B cell (primary cell): ENCODE data around the gene CENPQ. TPM values are rescaled to one million over a fixed set of nuclear protein-coding genes. Genes with fewer than 3 reads are reported as not detected.

Experiments
- ATAC-seq: fragments of 200-7000 bp; cut with Tn5 transposase; one replicate; pipeline ENCODE4 v1.10.0; 2021; ENCODE audit warnings: low read depth, mild to moderate bottlenecking, moderate number of reproducible peaks, moderate library complexity
- CTCF ChIA-PET: fragments of 350-600 bp; sonication (Branson Sonifier 250); formaldehyde crosslinking; loops from one replicate; lab custom pipeline; 2021; ENCODE audit warnings: antibody characterized with exemption, inconsistent platforms; lab: Charles Lee
- POLR2A ChIA-PET: fragments of 350-600 bp; sonication (Branson Sonifier 250); formaldehyde crosslinking; loops from one replicate; lab custom pipeline; 2021; ENCODE audit warnings: antibody characterized with exemption; lab: Charles Lee
- DNase-seq: peaks from one replicate; pipeline ENCODE4 v3.0.0; 2013
- H2AFZ ChIP-seq: 2 replicates; pipeline ENCODE4 v1.6.1; 2012; ENCODE audit warnings: mild to moderate bottlenecking, low read depth, low read length; ENCODE audit not compliant: insufficient read depth, poor library complexity, severe bottlenecking
- H3K27ac ChIP-seq, 2 donors: 1 replicate in 1 of 2; 2 replicates in 1 of 2; pipeline ENCODE4 v1.5.1; 2012 to 2013; ENCODE audit warnings: low read length in 2 of 2, mild to moderate bottlenecking in 2 of 2, moderate library complexity in 1 of 2
- H3K27me3 ChIP-seq, 4 experiments: fragments of 200-600 bp in 1 of 4; sonication (generic) in 1 of 4; replicated peaks in 1 of 4; 1 replicate in 2 of 4; 2 replicates in 2 of 4; pipeline versions ENCODE4 v1.6.1 to v1.7.0; 2013 to 2016; ENCODE audit warnings: low read length in 3 of 4, mild to moderate bottlenecking in 2 of 4, mixed read lengths in 1 of 4, moderate library complexity in 1 of 4; ENCODE audit not compliant: insufficient read depth in 4 of 4, control insufficient read depth in 3 of 4; ENCODE audit errors: control extremely low read depth in 1 of 4
- H3K36me3 ChIP-seq, 2 experiments: replicated peaks in 1 of 2; 1 replicate in 1 of 2; 2 replicates in 1 of 2; pipeline versions ENCODE4 v1.6.1 to v1.7.1; 2013; ENCODE audit warnings: low read length in 1 of 2; ENCODE audit not compliant: insufficient read depth in 2 of 2, control insufficient read depth in 1 of 2; ENCODE audit errors: control extremely low read depth in 1 of 2, extremely low read depth in 1 of 2
- H3K4me1 ChIP-seq, 2 donors: fragments of 200-600 bp in 1 of 2; sonication (generic) in 1 of 2; 1 replicate in 1 of 2; 2 replicates in 1 of 2; pipeline versions ENCODE4 v1.5.1 to v1.6.1; 2013 to 2017; ENCODE audit warnings: low read length in 2 of 2; ENCODE audit not compliant: control insufficient read depth in 2 of 2, insufficient read depth in 2 of 2
- H3K4me2 ChIP-seq: replicated peaks from 2 replicates; pipeline ENCODE3; 2012; ENCODE audit warnings: mild to moderate bottlenecking, low read depth, low read length; ENCODE audit not compliant: poor library complexity, severe bottlenecking
- H3K4me3 ChIP-seq, 5 experiments: fragments of 200-600 bp in 1 of 5; sonication (generic) in 1 of 5; 1 replicate in 3 of 5; 2 replicates in 2 of 5; pipeline versions ENCODE4 v1.5.1 to v1.7.0; 2011 to 2016; ENCODE audit warnings: low read length in 4 of 5, mild to moderate bottlenecking in 4 of 5, low read depth in 2 of 5, control low read depth in 1 of 5, moderate library complexity in 1 of 5; ENCODE audit not compliant: insufficient read depth in 1 of 5; ENCODE audit errors: control extremely low read depth in 1 of 5, extremely low read depth in 1 of 5
- H3K79me2 ChIP-seq: fragments of 200-600 bp; sonication (generic); one replicate; pipeline ENCODE4 v1.6.0; 2016; ENCODE audit warnings: low read length; ENCODE audit not compliant: control insufficient read depth, insufficient read depth
- H3K9ac ChIP-seq: fragments of 200-600 bp; sonication (generic); 2 replicates; pipeline ENCODE4 v1.6.1; 2017; ENCODE audit warnings: mild to moderate bottlenecking, low read length, moderate library complexity
- H3K9me3 ChIP-seq, 3 donors: one replicate each; pipeline versions ENCODE4 v1.6.1 to v1.7.1; 2013; ENCODE audit warnings: low read length in 2 of 3; ENCODE audit not compliant: control insufficient read depth in 2 of 3, insufficient read depth in 1 of 3; ENCODE audit errors: control extremely low read depth in 1 of 3
- H4K20me1 ChIP-seq: 2 replicates; pipeline ENCODE4 v1.6.0; 2012; ENCODE audit warnings: mild to moderate bottlenecking, low read length; ENCODE audit not compliant: insufficient read depth, control insufficient read depth, poor library complexity, severe bottlenecking
- H3K27ac Mint-ChIP-seq: one replicate; pipeline ENCODE4 v1.8.0; 2021; ENCODE audit warnings: mixed read lengths
- H3K27me3 Mint-ChIP-seq: one replicate; pipeline ENCODE4 v1.8.0; 2021; ENCODE audit warnings: mixed read lengths
- H3K4me1 Mint-ChIP-seq: one replicate; pipeline ENCODE4 v1.8.0; 2021; ENCODE audit warnings: mixed read lengths
- H3K4me3 Mint-ChIP-seq: one replicate; pipeline ENCODE4 v1.8.0; 2021; ENCODE audit warnings: mixed read lengths
- H3K9me3 Mint-ChIP-seq: one replicate; pipeline ENCODE4 v1.8.0; 2022; ENCODE audit warnings: mixed read lengths; ENCODE audit not compliant: insufficient read depth
- EZH2 ChIP-seq: IDR thresholded peaks from 2 replicates; pipeline ENCODE4 v1.6.1; 2012; ENCODE audit warnings: borderline replicate concordance, low read depth, mild to moderate bottlenecking, moderate library complexity, low read length; ENCODE audit not compliant: insufficient read depth, poor library complexity, severe bottlenecking
- WGBS: methylation state at CpG from one replicate; pipeline ENCODE4 v1.1.5; 2013; ENCODE audit warnings: missing lambda C conversion rate; ENCODE audit not compliant: insufficient coverage; 5-methylcytosine and 5-hydroxymethylcytosine counted together
- intact Hi-C: fragments of 100-400 bp; cut with micrococcal nuclease; formaldehyde crosslinking; loops from one replicate; pipeline ENCODE4 v1.10.0; 2022
- polyA plus RNA-seq: library from polyadenylated mRNA; depleted of rRNA; stranded (reverse); fragments of >200 nt; gene quantifications from 2 replicates; pipeline ENCODE4 v1.2.3, GENCODE V29; 2012
- total RNA-seq, 2 donors: library from RNA; stranded (reverse); fragments of 120-200 nt in 1 of 2; gene quantifications; 1 replicate in 1 of 2; 2 replicates in 1 of 2; pipeline versions ENCODE4 v1.2.3 to v1.2.4, GENCODE V29; 2013 to 2022
- TF ChIP-seq, protein P1 (sequence below): fragments of 200-600 bp; IDR thresholded peaks from one replicate; pipeline ENCODE4 v1.8.0; 2022; ENCODE audit warnings: antibody characterized with exemption, mild to moderate bottlenecking

Gene CENPQ
- total and polyA plus RNA-seq, 2 donors (not counting 1 experiment from before 2014, with no cell fraction given), result 3.3 to 6.6 TPM

DNA sequence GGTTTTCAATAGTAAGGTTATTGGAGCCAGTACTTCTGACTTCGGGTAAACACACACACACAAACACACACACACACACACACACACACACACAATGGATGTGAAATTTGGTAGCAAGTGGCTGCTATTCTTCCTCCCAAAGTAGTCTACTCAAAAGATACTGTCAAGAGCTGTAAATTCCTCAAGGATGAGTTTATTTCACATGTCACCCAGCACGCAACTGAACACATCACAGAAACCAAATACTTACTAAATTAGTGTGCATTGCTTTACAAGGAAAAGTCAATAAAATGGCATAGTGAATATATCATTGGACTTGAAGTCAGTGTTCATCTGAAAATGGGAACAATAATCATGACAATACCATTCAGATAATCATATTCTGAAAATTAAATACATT is 33.0 kb upstream of the CENPQ start:
- Histone ChIP-seq H3K9ac (no peak overlapping the region), H3K27ac (no peak overlapping the region), H3K79me2 (no peaks in the 10 kb centered on the region), H2AFZ (no peak overlapping the region), H3K4me1 (no peaks in the 10 kb centered on the region), H3K4me2 (no peak overlapping the region), H3K9me3 (no peaks in the 10 kb centered on the region), H3K4me3 (no peak overlapping the region), H4K20me1 (no peaks in the 10 kb centered on the region), H3K27me3 (no peaks in the 10 kb centered on the region), H3K36me3 (peaks cover 22 to 23% of the 10 kb centered on the region in 2 experiments)
- intact Hi-C loops, result no loop called here
- Mint-ChIP-seq H3K4me1 (no peaks in the 10 kb centered on the region), H3K4me3 (no peak overlapping the region), H3K27me3 (no peaks in the 10 kb centered on the region), H3K9me3 (no peaks in the 10 kb centered on the region), H3K27ac (no peak overlapping the region)
- ChIA-PET CTCF (no interaction called here), POLR2A (no interaction called here)
- ATAC-seq (no peak), DNase-seq (no peak)
- TF ChIP-seq EZH2, result no peak
- TF ChIP-seq, protein P1, sequence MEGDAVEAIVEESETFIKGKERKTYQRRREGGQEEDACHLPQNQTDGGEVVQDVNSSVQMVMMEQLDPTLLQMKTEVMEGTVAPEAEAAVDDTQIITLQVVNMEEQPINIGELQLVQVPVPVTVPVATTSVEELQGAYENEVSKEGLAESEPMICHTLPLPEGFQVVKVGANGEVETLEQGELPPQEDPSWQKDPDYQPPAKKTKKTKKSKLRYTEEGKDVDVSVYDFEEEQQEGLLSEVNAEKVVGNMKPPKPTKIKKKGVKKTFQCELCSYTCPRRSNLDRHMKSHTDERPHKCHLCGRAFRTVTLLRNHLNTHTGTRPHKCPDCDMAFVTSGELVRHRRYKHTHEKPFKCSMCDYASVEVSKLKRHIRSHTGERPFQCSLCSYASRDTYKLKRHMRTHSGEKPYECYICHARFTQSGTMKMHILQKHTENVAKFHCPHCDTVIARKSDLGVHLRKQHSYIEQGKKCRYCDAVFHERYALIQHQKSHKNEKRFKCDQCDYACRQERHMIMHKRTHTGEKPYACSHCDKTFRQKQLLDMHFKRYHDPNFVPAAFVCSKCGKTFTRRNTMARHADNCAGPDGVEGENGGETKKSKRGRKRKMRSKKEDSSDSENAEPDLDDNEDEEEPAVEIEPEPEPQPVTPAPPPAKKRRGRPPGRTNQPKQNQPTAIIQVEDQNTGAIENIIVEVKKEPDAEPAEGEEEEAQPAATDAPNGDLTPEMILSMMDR, result no peak
- WGBS, result no CpG with 5 or more reads among the region's 2 CpGs

DNA sequence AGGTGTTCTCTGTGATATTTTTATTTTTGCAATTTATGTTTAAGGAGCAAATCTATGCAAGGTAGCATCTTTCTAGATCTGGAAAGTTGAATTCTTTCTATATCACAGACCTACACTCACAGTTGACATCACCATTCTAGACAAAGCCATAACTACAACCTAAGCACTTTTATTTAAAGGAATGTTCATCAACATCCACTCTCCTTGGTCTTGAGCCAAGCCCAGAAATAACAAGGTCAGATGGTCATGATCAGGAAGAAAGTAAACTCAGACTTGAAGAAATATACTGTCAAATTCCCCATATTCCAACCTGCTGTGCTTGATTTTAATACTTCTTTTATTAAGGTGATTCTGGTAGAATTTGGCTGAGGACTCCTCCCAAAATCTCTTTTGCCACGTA is 32.3 kb upstream of the CENPQ start:
- Histone ChIP-seq H2AFZ (no peak overlapping the region), H3K27me3 (no peaks in the 10 kb centered on the region), H3K4me1 (no peaks in the 10 kb centered on the region), H3K9me3 (no peaks in the 10 kb centered on the region), H3K27ac (no peak overlapping the region), H4K20me1 (no peaks in the 10 kb centered on the region), H3K4me3 (no peak overlapping the region), H3K9ac (no peak overlapping the region), H3K36me3 (peaks cover 27% of the 10 kb centered on the region in 2 experiments), H3K4me2 (no peak overlapping the region), H3K79me2 (no peaks in the 10 kb centered on the region)
- no CpG with 5 or more reads among the region's 1 CpG for WGBS
- ChIA-PET POLR2A (no interaction called here), CTCF (no interaction called here)
- no peaks in the 10 kb centered on the region for H3K9me3 Mint-ChIP-seq
- DNase-seq (no peak), ATAC-seq (no peak)
- no peaks in the 10 kb centered on the region for H3K4me1 Mint-ChIP-seq
- H3K27me3 Mint-ChIP-seq, result no peaks in the 10 kb centered on the region
- H3K27ac Mint-ChIP-seq, result no peak overlapping the region
- TF ChIP-seq, protein P1, result no peak
- no peak for TF ChIP-seq EZH2
- no peak overlapping the region for H3K4me3 Mint-ChIP-seq
- intact Hi-C loops, result no loop called here
